IPS-11a (cell line): ENCODE results near the gene SLC25A5.
"Not testable (repeated sequence)": the region's sequence is repeated elsewhere in the genome, so short reads cannot be mapped to it uniquely, and the experiment has no call there.

ENCODE experiments used
- H3K4me3 ChIP-seq: one replicate; pipeline ENCODE4 v1.5.1; 2013; ENCODE audit warnings: low read depth, low read length, control low read depth

The SLC25A5 gene

GRCh38 chrX:119475389-119476101 is 7.3 kb downstream of the SLC25A5 start:
- H3K4me3 ChIP-seq: no peak overlapping the region

- H3K4me3 ChIP-seq: no peak overlapping the region
Measured at GRCh38 chrX:119477812-119478232, 9.6 kb downstream of the SLC25A5 start.

- no peak overlapping the region for H3K4me3 ChIP-seq
Measured at GRCh38 chrX:119478504-119478903, 10.3 kb downstream of the SLC25A5 start.

- H3K4me3 ChIP-seq: no peak overlapping the region
Measured at GRCh38 chrX:119479845-119480244, 11.6 kb downstream of the SLC25A5 start.

- H3K4me3 ChIP-seq: no peak overlapping the region
Measured at GRCh38 chrX:119481323-119481801, 13.1 kb downstream of the SLC25A5 start.

GRCh38 chrX:119482041-119482440 is 13.8 kb downstream of the SLC25A5 start:
- H3K4me3 ChIP-seq: no peak overlapping the region

- H3K4me3 ChIP-seq: no peak overlapping the region
Measured at GRCh38 chrX:119482481-119483480, 14.5 kb downstream of the SLC25A5 start.

- no peak overlapping the region for H3K4me3 ChIP-seq
Measured at GRCh38 chrX:119486745-119487144, 18.5 kb downstream of the SLC25A5 start.

- not testable (repeated sequence) for H3K4me3 ChIP-seq
Measured at GRCh38 chrX:119487766-119488165, 19.5 kb downstream of the SLC25A5 start.

GRCh38 chrX:119488749-119489148 is 20.5 kb downstream of the SLC25A5 start:
- H3K4me3 ChIP-seq: no peak overlapping the region

GRCh38 chrX:119489212-119490074 is 21.2 kb downstream of the SLC25A5 start:
- no peak overlapping the region for H3K4me3 ChIP-seq

- no peak overlapping the region for H3K4me3 ChIP-seq
Measured at GRCh38 chrX:119492463-119492862, 24.2 kb downstream of the SLC25A5 start.

- not testable (repeated sequence) for H3K4me3 ChIP-seq
Measured at GRCh38 chrX:119493851-119494495, 25.7 kb downstream of the SLC25A5 start.

- H3K4me3 ChIP-seq: no peak overlapping the region
Measured at GRCh38 chrX:119495734-119496726, 27.8 kb downstream of the SLC25A5 start.

GRCh38 chrX:119497185-119497584 is 28.9 kb downstream of the SLC25A5 start:
- H3K4me3 ChIP-seq: no peak overlapping the region

- H3K4me3 ChIP-seq: no peak overlapping the region
Measured at GRCh38 chrX:119500061-119500800, 32.0 kb downstream of the SLC25A5 start.

- H3K4me3 ChIP-seq: no peak overlapping the region
Measured at GRCh38 chrX:119501511-119502148, 33.4 kb downstream of the SLC25A5 start.
